Heart left ventricle (tissue), 16 donors: Measurements from ENCODE around the gene TTC19. TPM values are rescaled to one million over a fixed set of nuclear protein-coding genes. Genes with fewer than 3 reads are reported as not detected.

ENCODE experiments used
- ATAC-seq, 4 donors: fragments of 200-7000 bp; cut with Tn5 transposase; one replicate each; pipeline ENCODE4 v1.9.1; 2020 to 2022; ENCODE audit warnings: moderate library complexity in 4 of 4, mild to moderate bottlenecking in 3 of 4, moderate number of reproducible peaks in 1 of 4
- DNase-seq, 5 donors: peaks; one replicate each; pipeline ENCODE4 v3.0.0-alpha.2; 2020
- H3K27ac ChIP-seq, 12 donors: fragments of 200-600 bp; sonication (generic) in 4 of 12; one replicate each; pipeline versions ENCODE4 v1.5.0 to v1.8.0; 2016 to 2022; ENCODE audit warnings: mild to moderate bottlenecking in 2 of 12
- H3K27me3 ChIP-seq, 9 donors: fragments of 200-600 bp; sonication (generic) in 2 of 9; one replicate each; pipeline versions ENCODE4 v1.5.1 to v1.8.0; 2016 to 2022; ENCODE audit warnings: mild to moderate bottlenecking in 3 of 9
- H3K36me3 ChIP-seq, 9 donors: fragments of 200-600 bp; sonication (generic) in 2 of 9; one replicate each; pipeline versions ENCODE4 v1.5.0 to v1.8.0; 2018 to 2022; ENCODE audit warnings: mild to moderate bottlenecking in 2 of 9
- H3K4me1 ChIP-seq, 12 donors: fragments of 200-600 bp; sonication (generic) in 4 of 12; one replicate each; pipeline versions ENCODE4 v1.5.0 to v1.8.0; 2016 to 2022; ENCODE audit warnings: mild to moderate bottlenecking in 3 of 12
- H3K4me3 ChIP-seq, 12 donors: fragments of 200-600 bp; sonication (generic) in 4 of 12; one replicate each; pipeline versions ENCODE4 v1.5.0 to v1.8.0; 2017 to 2022; ENCODE audit warnings: mild to moderate bottlenecking in 9 of 12, moderate library complexity in 4 of 12
- H3K9me3 ChIP-seq, 12 donors: fragments of 200-600 bp; sonication (generic) in 4 of 12; one replicate each; pipeline versions ENCODE4 v1.5.0 to v1.8.0; 2016 to 2022; ENCODE audit warnings: mild to moderate bottlenecking in 1 of 12
- CTCF ChIP-seq, 12 donors: fragments of 200-600 bp; sonication (generic) in 4 of 12; IDR thresholded peaks; one replicate each; pipeline versions ENCODE4 v1.5.0 to v1.8.0; 2018 to 2022; ENCODE audit warnings: antibody characterized with exemption in 12 of 12, mild to moderate bottlenecking in 5 of 12
- POLR2A ChIP-seq, 2 donors: fragments of 450-650 bp; IDR thresholded peaks; one replicate each; pipeline ENCODE4 v1.6.1; 2017; ENCODE audit warnings: antibody characterized with exemption in 2 of 2, mild to moderate bottlenecking in 2 of 2, moderate library complexity in 2 of 2
- WGBS, 4 donors: extraction: QIAGEN DNeasy Blood & Tissue Kit in 2 of 4; methylation state at CpG; one replicate each; pipeline versions ENCODE4 v1.1.5 to v1.1.7; 2013 to 2018; 5-methylcytosine and 5-hydroxymethylcytosine counted together
- intact Hi-C, 10 donors: fragments of 100-400 bp; cut with DNase I; formaldehyde crosslinking; loops; one replicate each; pipeline versions ENCODE4 v1.11.1 to v1.14.2; 2022
- polyA plus RNA-seq, 2 donors: library from polyadenylated mRNA; stranded (reverse); fragments of 200-250 nt; gene quantifications; one replicate each; pipeline ENCODE4 v1.2.3, GENCODE V29; 2013
- total RNA-seq, 9 donors: library from RNA; depleted of rRNA in 2 of 9; stranded (reverse); fragments of >200 nt in 2 of 9; fragmentation: NEBNext Ultra II Directional in 3 of 9; extraction: Animal tissue kit (Norgen Biotek cat#: 25700) in 3 of 9; gene quantifications; one replicate each; pipeline versions ENCODE4 v1.1.0 to v1.2.4, GENCODE V29; 2016 to 2023
- donor health status: ischemic (EF 13 %, LVEDD 7.1; RV severe dilation, severe dysfunction).
- donor health status: healthy with polysubstance abuse.
- donor health status: DM: no; HTN: yes; CAD: no.
- donor health status: DM: no; HTN: no; CAD: no.
- donor health status: ischemic (EF 25% LVEDD 6.9; RV normal size, moderate dysfunction).
- donor health status: ischemic (EF 25% LVEDD 5.7; RV mildly dilated, moderate dysfunction).
- donor health status: healthy.
- donor health status: DM: yes; HTN: yes; CAD: no.
- donor health status: ischemic (EF 35%, LVEDD 5.7; RV mildly dilated, moderate dysfunction).
- donor health status: nonischemic (EF 11% LVEDD 7.7; RV severe dilation, severe dysfunction).
- donor health status: DM: yes; HTN: yes; CAD: no.
- donor health status: PGD.
- donor health status: ischemic (EF 29% LVEDD 5.4; RV normal size, mild dysfunction).
- donor health status: nonischemic (EF 23%, LVEDD 6.1; RV moderate dilation, normal function).

TTC19 gene
- total and polyA plus RNA-seq, 11 donors: 10.3 to 47.0 (median 28.6) TPM

- Histone ChIP-seq H3K36me3 (peaks cover 0 to 49% (median 34%) of the 10 kb centered on the region in 9 donors), H3K4me3 (peak overlapping the region in 2 of 12 donors; percentile 86 to 92), H3K27me3 (no peaks in the 10 kb centered on the region), H3K27ac (peak overlapping the region in 6 of 12 donors; percentile 88 to 98 (median 97)), H3K4me1 (peaks cover 4 to 43% (median 24%) of the 10 kb centered on the region in 12 donors), H3K9me3 (peaks cover 0 to 6% (median 0%) of the 10 kb centered on the region in 12 donors)
- DNase-seq: no peak
- no peak for ATAC-seq
- 82 to 88% (median 85%) methylated on average over 4 of the region's 4 CpGs for WGBS, 4 donors
- TF ChIP-seq POLR2A (IDR thresholded peaks at IDR 0.05): no peak
- TF ChIP-seq CTCF (IDR thresholded peaks at IDR 0.05): no peak
- intact Hi-C loops: loop anchor here in 8 of 10 donors (2.0 to 10.0 kb wide), 5 partner anchors 51 to 173 kb away; partner anchors contain the start of gene ADORA2B (in 4 of the 8)
Observed at GRCh38 chr17:15998031-15998562, 1.5 kb upstream of the TTC19 start.

GRCh38 chr17:15999974-16000827, 577 bp downstream of the TTC19 start:
- 1 to 3% (median 2%) methylated on average over 13 to 64 of the region's 64 CpGs for WGBS, 4 donors
- Histone ChIP-seq H3K4me1 (peaks cover 4 to 48% (median 29%) of the 10 kb centered on the region in 12 donors), H3K27ac (peak overlapping the region; percentile 72 to 98 (median 97)), H3K27me3 (no peaks in the 10 kb centered on the region), H3K9me3 (peaks cover 0 to 6% (median 0%) of the 10 kb centered on the region in 12 donors), H3K4me3 (peak overlapping the region; percentile 54 to 92 (median 76)), H3K36me3 (peaks cover 0 to 55% (median 42%) of the 10 kb centered on the region in 9 donors)
- DNase-seq (peak in 3 of 5 donors; percentile 39 to 51 (median 41)), ATAC-seq (peak in 1 of 4 donors; percentile 6)
- intact Hi-C loops: loop anchor here in 8 of 10 donors (2.0 to 10.0 kb wide), 5 partner anchors 53 to 175 kb away; partner anchors contain the start of gene ADORA2B (in 4 of the 8)
- no peak for TF ChIP-seq POLR2A (IDR thresholded peaks at IDR 0.05)
- peak in 1 of 12 donors; percentile 5 for TF ChIP-seq CTCF (IDR thresholded peaks at IDR 0.05)

GRCh38 chr17:16001226-16001897, 1.7 kb downstream of the TTC19 start:
- TF ChIP-seq POLR2A (IDR thresholded peaks at IDR 0.05) (no peak), CTCF (IDR thresholded peaks at IDR 0.05) (no peak)
- no peak for ATAC-seq
- peaks cover 0 to 6% (median 0%) of the 10 kb centered on the region in 12 donors for H3K9me3 ChIP-seq
- peak overlapping the region in 4 of 12 donors; percentile 88 to 98 (median 97) for H3K27ac ChIP-seq
- H3K4me1 ChIP-seq: peaks cover 4 to 51% (median 27%) of the 10 kb centered on the region in 12 donors
- intact Hi-C loops: no loop called here
- H3K36me3 ChIP-seq: peaks cover 0 to 63% (median 52%) of the 10 kb centered on the region in 9 donors
- H3K27me3 ChIP-seq: no peaks in the 10 kb centered on the region
- H3K4me3 ChIP-seq: peak overlapping the region in 8 of 12 donors; percentile 58 to 86 (median 78)
- no peak for DNase-seq
